HepG2 (cell line): ENCODE measurements around the gene GPC6. TPM values are rescaled to one million over a fixed set of nuclear protein-coding genes. Genes with fewer than 3 reads are reported as not detected.
A peak's percentile ranks its signal among the peaks of the same experiment; 100 is the strongest.

Experiments used
- AKAP8 ChIP-seq: sonication (generic); formaldehyde crosslinking; IDR thresholded peaks from 2 replicates; pipeline ENCODE4 v1.5.1; 2020; ENCODE audit warnings: mild to moderate bottlenecking, missing genetic modification reagents
- DPF2 ChIP-seq: sonication (generic); formaldehyde crosslinking; IDR thresholded peaks from 2 replicates; pipeline ENCODE4 v1.4.0; 2020; ENCODE audit warnings: mild to moderate bottlenecking, low read depth, missing genetic modification reagents, borderline replicate concordance
- ELF1 ChIP-seq: sonication (generic); formaldehyde crosslinking; IDR thresholded peaks from 2 replicates; pipeline ENCODE4 v1.4.0; 2020; ENCODE audit warnings: missing genetic modification reagents
- HNRNPUL1 ChIP-seq: fragments of 200-400 bp; formaldehyde crosslinking; IDR thresholded peaks from 2 replicates; pipeline ENCODE4 v1.6.1; 2017; ENCODE audit warnings: low read depth, mild to moderate bottlenecking, low read length, moderate library complexity
- POLR2AphosphoS2 ChIP-seq: IDR thresholded peaks from 2 replicates; pipeline ENCODE4 v1.6.1; 2011; ENCODE audit warnings: low read depth, low read length, improper control_type of control experiment
- RAD21 ChIP-seq: fragments of 450-650 bp; formaldehyde crosslinking; IDR thresholded peaks from 2 replicates; pipeline ENCODE4 v1.5.0; 2020; ENCODE audit warnings: mild to moderate bottlenecking
- REPIN1 ChIP-seq: sonication (generic); formaldehyde crosslinking; IDR thresholded peaks from 2 replicates; pipeline ENCODE4 v1.8.0; 2022; ENCODE audit warnings: missing genetic modification reagents, low read depth, mild to moderate bottlenecking, borderline replicate concordance
- SPEN ChIP-seq: sonication (generic); formaldehyde crosslinking; IDR thresholded peaks from 2 replicates; pipeline ENCODE4 v1.5.1; 2020; ENCODE audit warnings: low read depth, mild to moderate bottlenecking, missing genetic modification reagents
- STAG1 ChIP-seq: sonication (generic); formaldehyde crosslinking; IDR thresholded peaks from 2 replicates; pipeline ENCODE4 v1.4.0; 2020; ENCODE audit warnings: missing genetic modification reagents
- U2AF2 ChIP-seq: fragments of 200-400 bp; formaldehyde crosslinking; IDR thresholded peaks from 2 replicates; pipeline ENCODE4 v1.6.1; 2017; ENCODE audit warnings: low read depth, mild to moderate bottlenecking, low read length
- ZBTB7B ChIP-seq: sonication (generic); formaldehyde crosslinking; IDR thresholded peaks from 2 replicates; pipeline ENCODE4 v1.4.0; 2020; ENCODE audit warnings: missing genetic modification reagents
- ZFP37 ChIP-seq: sonication (generic); formaldehyde crosslinking; IDR thresholded peaks from 2 replicates; pipeline ENCODE4 v1.4.0; 2020; ENCODE audit warnings: missing genetic modification reagents, borderline replicate concordance
- ZMAT3 ChIP-seq: sonication (generic); formaldehyde crosslinking; conservative IDR thresholded peaks from 2 replicates; pipeline ENCODE4 v1.7.0; 2021; ENCODE audit warnings: missing genetic modification reagents
- ZNF724P ChIP-seq: sonication (generic); formaldehyde crosslinking; IDR thresholded peaks from 2 replicates; pipeline ENCODE4 v1.8.0; 2022; ENCODE audit warnings: missing genetic modification reagents, borderline replicate concordance
- ZNF83 ChIP-seq: sonication (generic); formaldehyde crosslinking; IDR thresholded peaks from 2 replicates; pipeline ENCODE4 v1.4.0; 2020; ENCODE audit warnings: missing genetic modification reagents, mild to moderate bottlenecking, borderline replicate concordance
- polyA plus RNA-seq, 8 experiments: library from polyadenylated mRNA; depleted of rRNA in 3 of 8; stranded (reverse) in 7 of 8; unstranded in 1 of 8; fragments of >200 nt; fragmentation: Illumina TruSeq in 4 of 8; extraction: Trizol in 4 of 8; gene quantifications; 2 replicates each; pipeline versions ENCODE4 v1.2.1 to v1.2.3, GENCODE V29; 2011 to 2016; ENCODE audit warnings: low read depth in 4 of 8, missing spikeins in 1 of 8, mixed read lengths in 1 of 8; ENCODE audit not compliant: insufficient read depth in 1 of 8
- total RNA-seq, 5 experiments: library from RNA; depleted of rRNA; stranded (reverse); fragments of >200 nt; fragmentation: Illumina TruSeq; extraction: Trizol; gene quantifications; 2 replicates each; pipeline ENCODE4 v1.2.3, GENCODE V29; 2016; ENCODE audit warnings: low read depth in 1 of 5
- TF ChIP-seq, protein P1 (sequence below): sonication (generic); formaldehyde crosslinking; IDR thresholded peaks from 2 replicates; pipeline ENCODE4 v1.4.0; 2020; ENCODE audit warnings: missing genetic modification reagents
- TF ChIP-seq, protein P2 (sequence below): sonication (generic); formaldehyde crosslinking; IDR thresholded peaks from 2 replicates; pipeline ENCODE4 v1.4.0; 2020; ENCODE audit warnings: missing genetic modification reagents
- TF ChIP-seq, protein P3 (sequence below): sonication (generic); formaldehyde crosslinking; IDR thresholded peaks from 2 replicates; pipeline ENCODE4 v1.4.0; 2020; ENCODE audit warnings: missing genetic modification reagents, mild to moderate bottlenecking, borderline replicate concordance
- TF ChIP-seq, protein P4 (sequence below): sonication (generic); formaldehyde crosslinking; IDR thresholded peaks from 2 replicates; pipeline ENCODE4 v1.4.0; 2020; ENCODE audit warnings: missing genetic modification reagents, borderline replicate concordance

Gene GPC6
- total and polyA plus RNA-seq, 2 of the 13 experiments (the other 11 are each of a cell fraction or from before 2014, with no cell fraction given): 24.5 to 33.9 TPM

DNA sequence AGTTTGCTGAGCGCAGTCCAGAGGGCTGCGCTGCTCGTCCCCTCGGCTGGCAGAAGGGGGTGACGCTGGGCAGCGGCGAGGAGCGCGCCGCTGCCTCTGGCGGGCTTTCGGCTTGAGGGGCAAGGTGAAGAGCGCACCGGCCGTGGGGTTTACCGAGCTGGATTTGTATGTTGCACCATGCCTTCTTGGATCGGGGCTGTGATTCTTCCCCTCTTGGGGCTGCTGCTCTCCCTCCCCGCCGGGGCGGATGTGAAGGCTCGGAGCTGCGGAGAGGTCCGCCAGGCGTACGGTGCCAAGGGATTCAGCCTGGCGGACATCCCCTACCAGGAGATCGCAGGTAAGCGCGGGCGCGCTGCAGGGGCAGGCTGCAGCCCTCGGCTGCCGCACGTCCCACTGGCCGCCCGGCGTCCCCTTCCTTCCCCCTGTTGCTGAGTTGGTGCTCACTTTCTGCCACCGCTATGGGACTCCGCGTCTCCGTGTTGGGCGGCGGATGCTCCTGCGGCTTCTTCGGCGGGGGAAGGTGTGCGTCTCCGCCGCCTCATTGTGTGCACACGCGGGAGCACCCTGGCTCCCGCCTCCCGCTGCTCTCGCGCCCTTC is 772 bp downstream of the GPC6 start (continued):
- TF ChIP-seq ELF1 (CRISPR knock-in tag) (no peak), ZFP37 (CRISPR knock-in tag) (no peak), STAG1 (CRISPR knock-in tag) (peak; percentile 3; the same call in 1 of the 2 replicates), POLR2AphosphoS2 (no peak), ZBTB7B (CRISPR knock-in tag) (no peak), ZNF724P (CRISPR knock-in tag) (no peak), DPF2 (no peak), SPEN (CRISPR knock-in tag) (no peak), ZNF83 (CRISPR knock-in tag) (no peak), ZMAT3 (no peak; the same call in 1 of the 2 replicates), RAD21 (CRISPR knock-in tag) (no peak), REPIN1 (CRISPR knock-in tag) (no peak), AKAP8 (no peak), HNRNPUL1 (no peak), U2AF2 (no peak)
- TF ChIP-seq, protein P1, sequence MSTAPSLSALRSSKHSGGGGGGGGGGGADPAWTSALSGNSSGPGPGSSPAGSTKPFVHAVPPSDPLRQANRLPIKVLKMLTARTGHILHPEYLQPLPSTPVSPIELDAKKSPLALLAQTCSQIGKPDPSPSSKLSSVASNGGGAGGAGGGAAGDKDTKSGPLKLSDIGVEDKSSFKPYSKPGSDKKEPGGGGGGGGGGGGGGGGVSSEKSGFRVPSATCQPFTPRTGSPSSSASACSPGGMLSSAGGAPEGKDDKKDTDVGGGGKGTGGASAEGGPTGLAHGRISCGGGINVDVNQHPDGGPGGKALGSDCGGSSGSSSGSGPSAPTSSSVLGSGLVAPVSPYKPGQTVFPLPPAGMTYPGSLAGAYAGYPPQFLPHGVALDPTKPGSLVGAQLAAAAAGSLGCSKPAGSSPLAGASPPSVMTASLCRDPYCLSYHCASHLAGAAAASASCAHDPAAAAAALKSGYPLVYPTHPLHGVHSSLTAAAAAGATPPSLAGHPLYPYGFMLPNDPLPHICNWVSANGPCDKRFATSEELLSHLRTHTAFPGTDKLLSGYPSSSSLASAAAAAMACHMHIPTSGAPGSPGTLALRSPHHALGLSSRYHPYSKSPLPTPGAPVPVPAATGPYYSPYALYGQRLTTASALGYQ (CRISPR knock-in tag): no peak; the same call in 1 of the 2 replicates
- TF ChIP-seq, protein P2, sequence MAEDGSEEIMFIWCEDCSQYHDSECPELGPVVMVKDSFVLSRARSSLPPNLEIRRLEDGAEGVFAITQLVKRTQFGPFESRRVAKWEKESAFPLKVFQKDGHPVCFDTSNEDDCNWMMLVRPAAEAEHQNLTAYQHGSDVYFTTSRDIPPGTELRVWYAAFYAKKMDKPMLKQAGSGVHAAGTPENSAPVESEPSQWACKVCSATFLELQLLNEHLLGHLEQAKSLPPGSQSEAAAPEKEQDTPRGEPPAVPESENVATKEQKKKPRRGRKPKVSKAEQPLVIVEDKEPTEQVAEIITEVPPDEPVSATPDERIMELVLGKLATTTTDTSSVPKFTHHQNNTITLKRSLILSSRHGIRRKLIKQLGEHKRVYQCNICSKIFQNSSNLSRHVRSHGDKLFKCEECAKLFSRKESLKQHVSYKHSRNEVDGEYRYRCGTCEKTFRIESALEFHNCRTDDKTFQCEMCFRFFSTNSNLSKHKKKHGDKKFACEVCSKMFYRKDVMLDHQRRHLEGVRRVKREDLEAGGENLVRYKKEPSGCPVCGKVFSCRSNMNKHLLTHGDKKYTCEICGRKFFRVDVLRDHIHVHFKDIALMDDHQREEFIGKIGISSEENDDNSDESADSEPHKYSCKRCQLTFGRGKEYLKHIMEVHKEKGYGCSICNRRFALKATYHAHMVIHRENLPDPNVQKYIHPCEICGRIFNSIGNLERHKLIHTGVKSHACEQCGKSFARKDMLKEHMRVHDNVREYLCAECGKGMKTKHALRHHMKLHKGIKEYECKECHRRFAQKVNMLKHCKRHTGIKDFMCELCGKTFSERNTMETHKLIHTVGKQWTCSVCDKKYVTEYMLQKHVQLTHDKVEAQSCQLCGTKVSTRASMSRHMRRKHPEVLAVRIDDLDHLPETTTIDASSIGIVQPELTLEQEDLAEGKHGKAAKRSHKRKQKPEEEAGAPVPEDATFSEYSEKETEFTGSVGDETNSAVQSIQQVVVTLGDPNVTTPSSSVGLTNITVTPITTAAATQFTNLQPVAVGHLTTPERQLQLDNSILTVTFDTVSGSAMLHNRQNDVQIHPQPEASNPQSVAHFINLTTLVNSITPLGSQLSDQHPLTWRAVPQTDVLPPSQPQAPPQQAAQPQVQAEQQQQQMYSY (CRISPR knock-in tag): no peak
- TF ChIP-seq, protein P3, sequence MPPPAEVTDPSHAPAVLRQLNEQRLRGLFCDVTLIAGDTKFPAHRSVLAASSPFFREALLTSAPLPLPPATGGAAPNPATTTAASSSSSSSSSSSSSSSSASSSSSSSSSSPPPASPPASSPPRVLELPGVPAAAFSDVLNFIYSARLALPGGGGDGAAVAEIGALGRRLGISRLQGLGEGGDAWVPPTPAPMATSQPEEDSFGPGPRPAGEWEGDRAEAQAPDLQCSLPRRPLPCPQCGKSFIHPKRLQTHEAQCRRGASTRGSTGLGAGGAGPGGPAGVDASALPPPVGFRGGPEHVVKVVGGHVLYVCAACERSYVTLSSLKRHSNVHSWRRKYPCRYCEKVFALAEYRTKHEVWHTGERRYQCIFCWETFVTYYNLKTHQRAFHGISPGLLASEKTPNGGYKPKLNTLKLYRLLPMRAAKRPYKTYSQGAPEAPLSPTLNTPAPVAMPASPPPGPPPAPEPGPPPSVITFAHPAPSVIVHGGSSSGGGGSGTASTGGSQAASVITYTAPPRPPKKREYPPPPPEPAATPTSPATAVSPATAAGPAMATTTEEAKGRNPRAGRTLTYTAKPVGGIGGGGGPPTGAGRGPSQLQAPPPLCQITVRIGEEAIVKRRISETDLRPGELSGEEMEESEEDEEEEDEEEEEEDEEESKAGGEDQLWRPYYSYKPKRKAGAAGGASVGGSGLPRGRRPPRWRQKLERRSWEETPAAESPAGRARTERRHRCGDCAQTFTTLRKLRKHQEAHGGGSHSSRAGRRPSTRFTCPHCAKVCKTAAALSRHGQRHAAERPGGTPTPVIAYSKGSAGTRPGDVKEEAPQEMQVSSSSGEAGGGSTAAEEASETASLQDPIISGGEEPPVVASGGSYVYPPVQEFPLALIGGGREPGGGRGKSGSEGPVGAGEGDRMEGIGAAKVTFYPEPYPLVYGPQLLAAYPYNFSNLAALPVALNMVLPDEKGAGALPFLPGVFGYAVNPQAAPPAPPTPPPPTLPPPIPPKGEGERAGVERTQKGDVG: no peak
- TF ChIP-seq, protein P4, sequence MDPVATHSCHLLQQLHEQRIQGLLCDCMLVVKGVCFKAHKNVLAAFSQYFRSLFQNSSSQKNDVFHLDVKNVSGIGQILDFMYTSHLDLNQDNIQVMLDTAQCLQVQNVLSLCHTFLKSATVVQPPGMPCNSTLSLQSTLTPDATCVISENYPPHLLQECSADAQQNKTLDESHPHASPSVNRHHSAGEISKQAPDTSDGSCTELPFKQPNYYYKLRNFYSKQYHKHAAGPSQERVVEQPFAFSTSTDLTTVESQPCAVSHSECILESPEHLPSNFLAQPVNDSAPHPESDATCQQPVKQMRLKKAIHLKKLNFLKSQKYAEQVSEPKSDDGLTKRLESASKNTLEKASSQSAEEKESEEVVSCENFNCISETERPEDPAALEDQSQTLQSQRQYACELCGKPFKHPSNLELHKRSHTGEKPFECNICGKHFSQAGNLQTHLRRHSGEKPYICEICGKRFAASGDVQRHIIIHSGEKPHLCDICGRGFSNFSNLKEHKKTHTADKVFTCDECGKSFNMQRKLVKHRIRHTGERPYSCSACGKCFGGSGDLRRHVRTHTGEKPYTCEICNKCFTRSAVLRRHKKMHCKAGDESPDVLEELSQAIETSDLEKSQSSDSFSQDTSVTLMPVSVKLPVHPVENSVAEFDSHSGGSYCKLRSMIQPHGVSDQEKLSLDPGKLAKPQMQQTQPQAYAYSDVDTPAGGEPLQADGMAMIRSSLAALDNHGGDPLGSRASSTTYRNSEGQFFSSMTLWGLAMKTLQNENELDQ (CRISPR knock-in tag): no peak
